ENCODE measurements around the gene RCBTB1. TPM values are rescaled to one million over a fixed set of nuclear protein-coding genes. Genes with fewer than 3 reads are reported as not detected.
A peak's percentile ranks its signal among the peaks of the same experiment; 100 is the strongest.
"Not testable (repeated sequence)": the region's sequence is repeated elsewhere in the genome, so short reads cannot be mapped to it uniquely, and the experiment has no call there.

RCBTB1 gene
- total RNA-seq, 4 donors from 2014 or later = 13.2 to 29.1 (median 20.1) TPM

- WGBS, 2 donors (ENCODE audit: low coverage in 1 of 2) = 65 to 76% methylated on average over 5 of the region's 5 CpGs
- Histone ChIP-seq H3K4me3 (no peak overlapping the region), H3K9me3 (no peaks in the 10 kb centered on the region), H3K36me3 (peaks cover 0 to under 1% of the 10 kb centered on the region in 2 donors), H3K27me3 (no peaks in the 10 kb centered on the region), H3K4me1 (peaks cover 0 to 11% (median 0%) of the 10 kb centered on the region in 3 donors), H3K27ac (peak overlapping the region in 3 of 4 donors; percentile 69 to 95 (median 92))
- TF ChIP-seq CTCF (IDR thresholded peaks at IDR 0.05) (no peak), EP300 (IDR thresholded peaks at IDR 0.05) (no peak), POLR2A (IDR thresholded peaks at IDR 0.05) (no peak), POLR2AphosphoS5 (IDR thresholded peaks at IDR 0.05) (no peak)
- no peak for ATAC-seq
Observed at GRCh38 chr13:49497272-49497671, 88.1 kb downstream of the RCBTB1 start.

DNA sequence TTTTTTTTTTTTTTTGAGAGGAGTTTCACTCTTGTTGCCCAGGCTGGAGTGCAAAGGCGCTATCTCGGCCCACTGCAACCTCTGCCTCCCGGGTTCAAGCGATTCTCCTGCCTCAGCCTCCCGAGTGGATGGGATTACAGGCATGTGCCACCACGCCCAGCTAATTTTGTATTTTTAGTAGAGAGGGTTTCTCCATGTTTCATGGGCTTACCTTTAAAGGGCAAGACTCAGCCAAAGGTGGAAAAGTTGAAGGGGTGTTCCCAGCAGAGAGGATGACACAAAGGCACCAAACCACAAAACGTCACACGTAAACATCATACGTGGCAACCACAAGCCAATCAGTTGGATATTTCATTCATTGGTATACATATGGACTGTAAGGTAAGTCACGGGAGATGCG lies 88.5 kb downstream of the RCBTB1 start:
- not testable (repeated sequence) for H3K9me3 ChIP-seq, H3K27me3 ChIP-seq, H3K36me3 ChIP-seq, ATAC-seq
- H3K27ac ChIP-seq = peak overlapping the region in 3 of 4 donors; percentile 69 to 95 (median 92)
- peaks cover 0 to 11% (median 0%) of the 10 kb centered on the region in 3 donors for H3K4me1 ChIP-seq
- peak overlapping the region in 1 of 2 donors; percentile 63 for H3K4me3 ChIP-seq
- WGBS, 2 donors (ENCODE audit: low coverage in 1 of 2) = 81 to 87% methylated on average over 5 of the region's 11 CpGs

DNA sequence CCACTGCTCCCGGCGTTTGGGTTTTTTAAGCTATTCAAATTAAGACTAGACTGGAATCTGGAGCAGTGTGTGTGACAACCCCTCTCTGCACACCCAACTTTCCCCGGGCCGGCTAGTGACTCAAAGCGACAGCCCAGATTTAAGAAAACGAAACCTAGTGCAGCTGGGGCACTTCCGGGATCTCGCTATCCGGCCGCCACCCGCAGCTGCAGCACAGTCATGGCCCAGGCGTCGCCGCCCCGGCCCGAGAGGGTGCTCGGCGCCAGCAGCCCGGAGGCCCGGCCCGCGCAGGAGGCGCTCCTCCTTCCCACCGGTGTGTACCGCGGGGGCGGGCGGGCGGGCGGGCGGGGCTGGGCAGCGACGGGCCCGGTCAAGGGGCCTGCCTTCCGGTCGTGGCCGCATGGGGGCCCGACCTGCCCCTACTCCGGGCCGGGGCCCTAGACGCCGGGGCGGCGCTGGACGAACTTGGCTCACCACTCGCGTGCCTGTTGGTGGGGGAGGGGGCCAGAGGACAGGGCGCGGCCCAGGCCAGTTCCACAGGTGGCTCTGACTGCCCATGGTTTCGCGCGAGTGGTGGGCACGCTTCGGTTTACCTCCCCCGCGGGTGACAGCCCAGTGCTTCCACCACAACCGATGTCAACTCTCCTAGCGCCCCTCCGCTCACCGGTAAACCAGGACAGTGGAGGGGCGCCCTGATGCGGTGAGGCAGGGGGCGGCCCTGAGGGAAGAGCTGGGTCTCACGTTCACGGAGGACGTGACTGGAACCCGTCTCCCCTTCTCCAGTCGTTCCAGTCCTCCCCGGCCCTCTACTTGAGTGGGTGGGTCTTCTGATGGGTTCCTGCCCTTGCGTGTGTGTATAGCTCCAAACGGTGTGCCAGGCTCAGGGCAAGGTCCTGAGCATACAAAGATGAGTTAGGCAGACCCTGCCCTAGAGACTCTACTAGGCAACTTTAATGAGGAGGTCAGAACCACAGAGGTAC lies 89.3 kb downstream of the RCBTB1 start, which contains the start of gene PHF11:
PHF11 (plus strand) TSS at position 171 of the 980 bp plus-strand sequence; CDS start at position 220, 49 bp downstream.
- Histone ChIP-seq H3K4me1 (peaks cover 0 to 11% (median 0%) of the 10 kb centered on the region in 3 donors), H3K4me3 (peak within 1 kb of the TSS; percentile 43 to 63), H3K27me3 (no peaks in the 10 kb centered on the region), H3K9me3 (no peaks in the 10 kb centered on the region), H3K36me3 (peaks cover 0 to 11% of the 10 kb centered on the region in 2 donors), H3K27ac (peak within 1 kb of the TSS; percentile 72 to 96 (median 94))
- ATAC-seq = peak; percentile 90
- WGBS, 2 donors (ENCODE audit: low coverage in 1 of 2) = 33% methylated on average over 8 of the region's 71 CpGs; no CpG with 5 or more reads in 1 of the 2 donors
- TF ChIP-seq POLR2AphosphoS5 (IDR thresholded peaks at IDR 0.05) (peak; percentile 50), CTCF (IDR thresholded peaks at IDR 0.05) (peak in 3 of 4 experiments; percentile 8 to 37 (median 19)), EP300 (IDR thresholded peaks at IDR 0.05) (no peak), POLR2A (IDR thresholded peaks at IDR 0.05) (peak; percentile 48 to 52)

- H3K27ac ChIP-seq = peak overlapping the region; percentile 72 to 96 (median 94)
- ATAC-seq = no peak
- H3K27me3 ChIP-seq = no peaks in the 10 kb centered on the region
- no peaks in the 10 kb centered on the region for H3K9me3 ChIP-seq
- peak overlapping the region; percentile 43 to 63 for H3K4me3 ChIP-seq
- WGBS, 2 donors (ENCODE audit: low coverage in 1 of 2) = 55 to 57% methylated on average over 2 of the region's 2 CpGs
- TF ChIP-seq CTCF (IDR thresholded peaks at IDR 0.05) (no peak), POLR2AphosphoS5 (IDR thresholded peaks at IDR 0.05) (no peak), EP300 (IDR thresholded peaks at IDR 0.05) (no peak), POLR2A (IDR thresholded peaks at IDR 0.05) (no peak)
- H3K36me3 ChIP-seq = peaks cover 0 to 18% of the 10 kb centered on the region in 2 donors
- H3K4me1 ChIP-seq = peaks cover 0 to 11% (median 0%) of the 10 kb centered on the region in 3 donors
Observed at GRCh38 chr13:49494645-49495044, 90.7 kb downstream of the RCBTB1 start.

- 96% methylated on average over 2 of the region's 2 CpGs for WGBS, 2 donors (ENCODE audit: low coverage in 1 of 2)
- no peak overlapping the region for H3K4me3 ChIP-seq
- no peaks in the 10 kb centered on the region for H3K27me3 ChIP-seq
- H3K36me3 ChIP-seq = peaks cover 0 to 71% of the 10 kb centered on the region in 2 donors
- H3K27ac ChIP-seq = no peak overlapping the region
- ATAC-seq = no peak
- no peaks in the 10 kb centered on the region for H3K4me1 ChIP-seq
- H3K9me3 ChIP-seq = no peaks in the 10 kb centered on the region
- TF ChIP-seq POLR2A (IDR thresholded peaks at IDR 0.05) (no peak), CTCF (IDR thresholded peaks at IDR 0.05) (no peak), POLR2AphosphoS5 (IDR thresholded peaks at IDR 0.05) (no peak), EP300 (IDR thresholded peaks at IDR 0.05) (no peak)
Observed at GRCh38 chr13:49488563-49488962, 96.8 kb downstream of the RCBTB1 start.

Data from gastroesophageal sphincter (tissue), 4 donors.